AG08396 (cell line): ENCODE measurements around the gene PTPRJ.
A peak's percentile ranks its signal among the peaks of the same experiment; 100 is the strongest.

Experiments used
- DNase-seq: peaks from one replicate; pipeline ENCODE4 v3.0.0; 2012; ENCODE audit warnings: low spot score, mixed read lengths

The PTPRJ gene

DNA sequence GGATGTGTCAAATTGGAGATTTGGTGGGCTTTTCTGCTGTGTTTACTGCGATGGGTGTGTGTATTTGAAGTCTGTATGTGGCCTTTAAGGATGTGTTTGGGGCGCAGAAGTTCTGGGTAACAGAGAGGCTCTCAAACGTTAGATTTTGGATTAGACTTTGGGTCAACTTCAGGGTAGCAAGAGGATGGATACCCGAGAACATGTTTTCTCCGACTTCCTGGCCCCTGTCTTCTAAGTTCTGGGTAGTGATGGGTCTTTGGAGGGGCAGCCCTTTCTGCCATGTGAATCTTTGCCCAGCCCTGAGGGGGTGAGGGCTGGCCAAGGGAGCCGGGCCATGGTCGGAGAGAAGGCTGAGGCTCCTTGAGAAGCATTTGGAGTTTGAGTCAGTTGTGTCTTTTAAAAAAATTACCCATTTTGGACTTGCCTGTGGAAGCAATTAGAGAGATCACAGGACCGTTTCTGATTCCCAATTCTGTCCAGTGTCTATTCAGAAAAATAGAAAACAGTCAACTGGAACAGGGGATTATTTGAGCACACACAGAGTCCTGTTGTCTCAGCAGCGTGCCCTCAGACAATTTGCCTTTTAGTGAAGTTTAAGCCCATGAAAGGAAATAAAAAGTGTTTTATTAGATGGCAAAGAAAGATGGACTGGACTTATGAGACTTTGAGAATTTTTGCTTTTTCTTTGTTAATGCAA, 114.4 kb downstream of the PTPRJ start:
- no peak for DNase-seq

DNA sequence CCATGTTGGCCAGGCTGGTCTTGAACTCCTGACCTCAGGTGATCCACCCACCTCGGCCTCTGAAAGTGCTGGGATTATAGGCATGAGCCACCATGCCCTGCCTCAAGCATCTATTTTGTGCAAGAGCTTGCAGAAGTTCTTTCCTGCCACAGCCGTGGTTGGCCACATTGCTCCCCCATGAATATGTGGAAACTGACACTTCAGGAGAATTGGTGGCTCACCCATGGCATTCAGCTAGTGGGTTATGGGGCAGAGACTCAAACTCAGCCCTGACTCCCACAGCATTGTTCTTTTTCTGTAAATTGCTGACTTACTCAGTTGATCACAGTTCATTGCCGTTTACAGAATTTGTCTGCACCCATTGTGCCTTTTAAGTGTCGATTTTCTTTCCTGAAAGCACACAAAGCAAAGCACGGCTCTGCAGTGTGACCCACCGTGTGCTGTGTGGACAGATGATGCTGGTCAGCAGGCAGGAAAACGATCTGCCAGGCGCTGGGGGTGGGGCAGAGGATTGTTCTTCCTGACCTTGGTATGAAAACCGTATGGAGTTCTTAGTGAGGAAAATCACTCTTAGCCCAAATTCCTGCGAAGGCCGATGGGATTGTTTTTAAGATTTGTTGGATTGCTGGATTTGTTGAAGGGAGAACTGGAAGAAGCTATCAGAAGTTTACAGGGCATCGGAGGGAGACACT, 115.6 kb downstream of the PTPRJ start:
- no peak for DNase-seq

DNA sequence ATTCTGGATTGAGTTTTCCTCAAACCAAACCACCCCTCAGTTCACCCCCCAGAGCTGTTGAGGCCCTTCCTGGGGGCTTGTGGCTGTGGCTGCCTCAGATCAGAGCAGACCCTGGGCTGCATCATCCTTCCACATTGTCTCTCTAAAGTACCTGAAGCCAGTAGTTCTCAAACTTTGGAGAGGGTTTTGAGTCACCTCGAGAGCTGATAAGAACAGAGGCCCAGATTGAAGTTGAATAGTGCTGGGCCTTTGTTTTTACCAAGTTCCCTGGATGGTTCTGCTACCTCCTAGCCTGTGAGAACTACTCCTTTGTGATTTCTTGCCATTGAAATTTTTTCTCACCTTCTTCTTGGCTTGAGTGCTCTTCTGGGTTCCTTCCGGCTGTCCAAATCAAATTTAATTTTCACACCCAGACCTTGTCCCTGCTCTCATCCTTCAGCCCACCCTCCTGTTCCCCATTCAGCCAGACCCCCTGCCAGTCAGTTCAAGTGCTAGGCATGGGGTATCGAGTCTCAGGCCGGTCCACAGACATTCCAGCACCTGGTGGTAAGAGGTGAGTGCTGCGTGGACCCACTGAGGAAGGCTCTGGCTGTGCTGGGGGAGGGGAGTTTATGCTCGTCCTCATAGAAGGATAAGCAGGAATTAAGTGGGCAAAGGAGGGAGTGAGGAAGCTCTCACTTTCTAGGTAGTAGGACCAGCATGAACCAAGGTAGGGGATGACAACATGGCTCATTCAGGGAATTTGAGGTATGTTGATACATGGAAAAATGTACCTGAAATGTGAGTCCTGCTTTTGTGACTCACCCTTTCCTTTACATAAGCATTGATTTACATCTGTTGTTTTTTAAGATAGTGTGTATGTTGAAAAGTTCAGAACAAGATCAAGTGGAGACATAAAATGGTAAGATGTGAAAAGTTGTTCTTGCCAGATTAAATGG, 116.5 kb downstream of the PTPRJ start:
- no peak for DNase-seq

DNA sequence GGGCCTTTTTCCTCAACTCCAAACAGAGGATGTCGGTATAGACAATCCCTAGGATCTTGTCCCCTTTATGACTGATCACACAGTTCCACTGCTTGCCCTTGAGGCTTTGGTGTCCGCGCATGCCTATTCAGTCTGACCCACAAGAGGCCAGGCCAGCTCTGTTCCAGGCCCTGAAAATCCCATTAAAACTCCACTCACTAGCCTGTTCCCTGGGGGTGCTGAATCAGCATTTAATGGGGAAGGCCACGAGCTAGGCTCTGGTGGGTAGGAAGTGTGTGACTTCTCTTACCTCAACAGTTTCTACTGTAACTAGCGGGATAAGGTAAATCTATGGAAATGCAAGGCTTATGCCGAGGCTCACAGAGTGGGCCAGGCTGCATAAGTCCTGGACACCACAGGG, 117.7 kb downstream of the PTPRJ start:
- no peak for DNase-seq

DNA sequence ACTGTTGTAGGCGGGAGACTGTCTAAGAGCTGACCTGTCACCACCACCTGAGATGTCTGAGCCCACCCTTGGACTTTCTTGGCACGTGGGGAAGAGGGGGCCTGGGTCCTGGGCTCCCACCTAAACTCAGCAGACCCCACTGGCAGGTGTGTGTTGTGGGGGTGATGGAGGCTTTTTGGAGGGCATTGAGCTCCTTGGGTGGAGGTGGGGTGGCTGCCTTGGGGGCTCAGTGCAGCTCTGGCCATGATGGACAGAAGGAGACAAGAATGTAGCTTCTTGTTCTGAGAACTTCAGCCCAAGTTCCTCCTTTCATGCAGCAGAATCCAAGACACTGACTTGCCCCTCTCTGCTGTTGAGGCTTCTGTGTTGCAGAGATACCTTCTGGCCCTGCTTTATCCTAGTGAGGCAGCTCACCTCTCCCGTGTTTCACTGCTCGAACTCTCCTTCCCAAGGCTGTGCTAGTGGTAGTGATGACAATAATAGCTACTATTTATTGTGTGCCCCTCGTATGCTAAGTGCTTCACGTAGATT, 119.6 kb downstream of the PTPRJ start:
- DNase-seq = no peak

DNA sequence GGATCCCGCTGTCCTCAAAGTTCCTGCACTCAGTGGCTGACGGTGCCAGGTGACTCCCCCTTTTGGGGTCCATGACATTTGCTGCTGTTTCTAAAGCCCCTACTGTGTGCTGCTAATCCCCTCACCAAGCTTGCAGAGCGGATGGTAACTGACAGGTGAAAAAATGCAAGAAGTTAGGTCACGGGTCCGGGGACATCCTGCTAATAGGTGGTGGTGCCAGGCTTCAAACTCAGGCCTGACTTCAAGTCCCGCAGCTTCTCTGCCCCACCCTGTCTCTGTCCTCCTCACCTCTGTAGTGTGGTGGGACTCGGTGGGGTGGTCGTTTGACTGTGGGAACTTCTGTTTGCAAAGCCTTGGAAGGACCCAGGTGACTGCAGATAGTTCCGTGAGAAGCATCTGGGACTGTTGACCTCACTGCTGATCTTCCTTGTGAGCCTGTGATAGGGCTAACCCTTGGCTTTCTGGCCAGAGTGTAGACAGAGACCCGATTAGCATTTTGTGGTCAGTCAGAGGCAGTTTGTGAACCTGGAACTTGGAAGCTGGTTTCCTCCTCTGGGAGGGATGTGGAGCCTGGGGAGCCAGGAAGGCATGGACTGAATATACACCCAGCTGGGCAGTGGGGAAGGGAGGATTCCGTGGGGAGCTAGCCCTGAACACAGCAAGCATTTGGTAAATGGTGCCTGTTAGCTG, 120.8 kb downstream of the PTPRJ start:
- DNase-seq = no peak

DNA sequence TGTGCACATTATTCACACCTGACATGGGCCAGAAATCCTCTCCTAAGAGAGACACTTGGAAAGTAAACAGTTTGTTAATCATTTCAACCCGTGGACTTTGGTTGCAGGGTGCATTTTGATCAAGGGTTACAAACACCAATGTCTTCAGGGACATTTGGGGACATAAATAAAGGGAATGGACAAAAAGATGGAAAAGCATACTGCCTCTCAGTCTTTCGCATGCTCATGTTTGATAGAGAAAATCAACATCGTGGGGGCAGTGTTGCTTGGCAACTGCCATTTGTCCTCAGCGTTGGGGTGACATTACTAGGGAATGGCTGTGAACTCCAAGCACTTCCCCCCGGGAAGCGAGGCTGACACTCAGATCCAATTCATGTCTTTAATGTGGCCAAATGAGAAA, 121.6 kb downstream of the PTPRJ start:
- no peak for DNase-seq

DNA sequence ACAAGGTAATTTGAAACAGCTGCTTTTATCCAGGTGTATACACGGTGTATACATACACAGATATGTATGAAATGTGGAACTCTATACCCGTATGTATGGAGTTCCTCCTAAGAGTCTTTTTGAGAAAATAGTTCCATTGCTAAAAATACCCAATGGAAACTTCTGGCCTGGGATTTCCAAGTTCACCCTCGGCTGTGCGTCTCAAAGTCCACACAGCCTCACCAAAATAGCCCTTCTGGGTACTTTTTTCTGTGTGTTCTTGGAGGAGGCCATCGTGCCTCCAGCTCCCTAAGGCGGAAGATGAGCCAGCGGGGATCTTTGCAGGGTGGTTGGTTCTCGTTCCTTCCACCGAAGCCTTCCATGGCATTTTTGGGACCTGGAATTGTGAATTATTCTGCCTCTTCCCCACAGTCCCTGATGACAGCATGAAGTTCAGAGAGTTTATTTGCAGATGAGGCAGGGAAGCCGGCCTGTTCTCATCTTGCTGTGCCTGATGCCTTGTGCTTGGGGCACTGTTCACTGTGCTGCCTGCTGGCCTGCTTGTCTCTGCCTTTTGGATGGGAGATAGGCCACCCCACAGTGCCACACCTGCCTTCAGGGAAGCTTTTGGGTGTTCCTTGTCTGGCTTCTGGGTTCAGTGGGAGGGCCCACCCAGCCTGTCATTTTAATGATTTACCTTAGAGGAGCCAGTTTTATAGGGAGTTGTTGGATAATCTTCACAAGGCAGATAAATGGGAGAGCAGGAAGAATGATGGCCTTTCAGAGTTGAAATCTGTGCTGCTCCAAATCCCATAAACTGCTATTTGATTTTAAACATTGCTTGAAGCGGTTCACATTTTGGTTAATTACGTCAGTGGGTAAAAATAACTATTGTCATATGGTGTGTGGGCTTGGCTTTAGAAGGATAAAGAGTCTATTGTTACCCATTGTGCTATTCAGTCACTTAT, 123.5 kb downstream of the PTPRJ start:
- no peak for DNase-seq

DNA sequence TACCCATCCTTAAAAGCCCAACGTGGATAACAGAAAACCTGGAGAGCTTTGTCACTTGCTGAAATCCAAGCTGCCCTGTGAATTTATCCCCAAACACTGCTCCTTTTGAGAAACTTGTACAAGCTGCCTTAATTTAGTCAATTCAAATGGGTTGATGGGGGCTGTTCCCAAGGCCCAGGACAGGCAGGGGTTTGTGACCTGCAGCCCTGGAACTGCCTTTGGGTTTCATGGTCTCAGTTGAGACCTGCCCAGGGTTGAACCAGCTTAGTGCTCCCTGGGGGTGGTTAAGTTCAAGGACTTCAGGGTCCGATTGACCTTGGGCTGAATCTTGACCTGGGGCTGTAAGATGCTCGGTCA, 124.2 kb downstream of the PTPRJ start:
- DNase-seq = no peak

DNA sequence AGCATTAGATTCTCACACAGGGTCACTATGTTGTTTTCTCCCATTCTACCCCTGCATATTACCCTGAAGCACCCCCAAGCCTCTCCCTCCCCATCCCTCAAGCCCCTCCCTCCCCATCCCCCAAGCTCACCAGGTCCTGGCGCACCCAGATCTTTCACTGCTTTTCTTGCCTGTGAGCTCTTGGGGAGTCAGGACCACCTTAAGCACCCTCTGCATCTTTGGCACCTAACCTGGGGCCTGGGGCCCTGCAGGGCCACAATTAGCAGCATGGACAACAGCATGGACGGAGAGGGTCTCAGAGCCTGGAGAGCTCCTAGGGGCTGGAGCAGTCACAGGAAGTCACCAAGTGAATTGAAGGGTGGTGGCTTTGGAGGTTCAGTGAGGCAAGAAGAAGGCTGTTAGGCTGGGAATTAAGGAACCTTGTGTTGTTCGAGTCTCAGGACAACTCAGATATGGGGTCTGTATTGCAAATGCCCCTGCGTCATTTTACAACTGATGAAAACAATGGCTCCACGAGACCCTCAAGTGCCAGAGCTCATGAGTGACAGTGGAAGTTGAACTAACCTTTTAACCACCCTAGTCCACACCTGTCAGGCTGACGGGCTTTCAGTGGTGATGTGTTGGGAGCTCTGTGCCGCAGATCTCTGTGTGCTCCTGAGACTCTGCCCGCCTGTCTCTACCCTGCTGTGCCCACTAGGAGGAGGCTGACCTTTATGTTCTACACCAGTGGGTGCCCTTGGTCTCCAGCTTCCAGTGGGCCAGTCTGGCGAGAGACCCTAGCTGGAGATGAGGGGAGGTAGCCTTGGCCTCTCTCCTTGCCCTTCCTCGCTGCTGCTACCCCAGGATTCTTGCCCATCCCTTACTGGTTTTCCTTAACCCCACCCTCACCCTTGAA, 125.0 kb downstream of the PTPRJ start:
- no peak for DNase-seq

DNA sequence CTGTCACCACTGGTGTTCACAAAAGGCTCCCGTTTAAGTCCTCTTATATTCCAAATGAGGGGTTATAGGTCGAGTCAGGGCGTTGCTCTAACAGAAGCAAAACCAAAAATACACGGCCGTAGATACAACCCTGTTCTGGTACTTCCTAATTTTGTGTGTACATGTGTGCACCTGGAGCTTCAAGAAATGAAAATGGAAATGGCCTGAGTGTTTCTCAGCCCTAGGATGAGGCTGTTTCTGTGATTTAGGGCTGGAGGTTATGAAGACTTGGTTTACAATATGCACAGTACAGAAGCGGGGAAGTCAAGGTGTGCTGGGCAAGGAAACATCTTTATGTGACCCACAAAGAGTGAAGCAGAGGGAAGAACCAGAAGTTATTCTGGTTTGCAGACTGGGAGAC, 125.8 kb downstream of the PTPRJ start:
- no peak for DNase-seq

DNA sequence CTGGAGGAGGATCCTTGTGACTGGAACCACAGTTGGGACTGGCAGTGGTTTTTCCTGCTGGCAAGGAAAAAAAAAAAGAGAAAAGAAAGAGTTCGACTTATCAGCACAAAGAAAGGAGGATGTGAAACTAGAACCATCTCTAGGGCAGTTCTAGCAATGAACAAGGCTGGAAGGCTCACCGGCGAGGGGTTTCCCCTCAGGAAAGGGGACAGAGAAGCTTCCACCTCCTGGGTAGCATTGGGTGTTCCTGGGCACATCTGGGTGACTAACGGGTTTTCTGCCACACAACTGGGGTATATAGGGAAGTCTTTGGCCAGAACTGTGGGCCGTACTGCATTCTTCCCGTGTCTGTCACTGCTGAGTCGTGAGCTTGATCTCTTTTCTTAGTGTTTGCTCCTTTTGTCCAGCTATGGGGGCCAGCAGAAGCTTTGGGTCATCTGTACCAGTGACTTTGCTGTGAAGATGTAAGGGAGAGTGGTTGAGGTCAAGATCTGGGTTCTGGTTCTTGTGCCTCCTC, 126.9 kb downstream of the PTPRJ start:
- DNase-seq = peak; percentile 56

DNA sequence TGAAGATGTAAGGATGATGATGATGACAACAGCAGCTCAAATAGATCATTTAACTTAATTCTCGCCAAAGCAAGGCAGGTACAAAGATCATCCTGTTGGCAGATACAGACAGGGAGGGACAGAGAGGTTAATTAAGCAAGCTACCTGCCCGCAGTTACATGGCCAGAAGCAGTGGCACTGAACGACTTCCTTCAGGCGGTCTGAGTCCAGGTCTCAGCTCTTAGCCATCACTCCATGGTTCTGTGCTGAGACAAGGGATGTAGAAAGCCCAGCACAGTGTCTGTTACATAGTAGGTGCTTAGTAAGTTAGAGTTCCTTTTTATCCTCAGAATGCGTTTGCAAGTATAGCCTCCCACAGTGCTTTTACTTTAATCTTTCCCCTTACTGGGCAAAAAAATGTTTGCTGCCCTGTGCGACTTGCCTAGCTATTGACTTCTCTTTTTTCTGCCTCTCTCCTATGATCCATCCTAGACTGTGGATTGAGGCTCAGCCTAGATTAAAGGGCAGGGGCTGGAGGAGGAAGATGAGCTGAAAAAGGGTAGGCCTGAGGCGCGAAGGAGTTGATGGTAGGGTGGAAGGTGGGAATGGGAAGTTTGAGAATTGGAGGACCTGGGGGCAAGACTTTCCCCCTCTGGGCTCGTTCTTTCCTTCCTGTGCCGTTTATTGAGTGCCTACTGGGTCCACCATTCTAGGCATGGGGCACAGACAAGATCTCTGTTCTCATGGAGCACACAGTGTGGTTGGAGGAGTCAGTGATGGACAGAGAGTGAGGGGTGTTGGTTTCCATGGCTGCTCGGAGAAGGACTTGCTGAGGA, 128.1 kb downstream of the PTPRJ start:
- DNase-seq = no peak

DNA sequence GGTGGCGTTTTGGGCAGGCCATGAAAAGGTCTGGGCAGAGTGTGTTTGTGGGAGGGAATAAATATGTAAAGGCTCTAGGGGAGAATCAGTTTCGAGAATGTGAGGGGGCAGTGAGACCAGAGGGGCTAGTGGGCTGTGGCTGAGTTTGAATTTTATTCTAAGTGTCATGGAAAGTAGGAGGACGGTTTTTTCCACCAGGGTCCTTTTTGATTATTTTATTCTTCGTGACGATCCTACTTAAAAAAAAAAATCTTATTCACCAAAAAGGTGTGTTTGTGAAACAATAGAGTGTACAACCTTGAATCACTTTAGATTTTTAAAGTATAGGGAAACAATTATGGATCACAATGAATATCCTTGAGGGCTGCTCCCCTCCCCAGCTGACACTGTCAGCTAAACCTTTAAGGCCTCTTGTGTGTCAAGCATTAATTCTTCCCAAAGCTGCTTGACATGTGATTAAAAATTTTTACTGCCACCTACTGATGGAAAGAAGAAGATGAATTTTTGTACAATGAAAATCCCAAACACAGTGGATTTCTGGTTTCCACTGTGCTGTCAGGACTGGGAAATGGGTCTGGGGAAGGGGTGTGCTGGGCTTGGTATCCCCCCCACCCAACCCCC, 128.8 kb downstream of the PTPRJ start:
- DNase-seq = peak; percentile 46

DNA sequence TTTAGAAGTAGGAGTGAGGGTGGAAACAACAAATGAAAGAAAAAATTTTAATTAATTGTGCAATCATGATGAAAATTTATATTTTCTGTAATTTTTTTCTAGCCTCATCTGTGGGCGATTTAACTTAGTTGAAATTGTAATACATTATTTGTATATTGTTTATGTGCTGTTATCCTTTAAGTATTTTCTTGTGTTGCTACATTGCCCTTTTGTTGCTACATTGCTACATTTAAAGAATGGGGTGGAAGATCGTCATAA, 130.1 kb downstream of the PTPRJ start:
- DNase-seq = no peak

DNA sequence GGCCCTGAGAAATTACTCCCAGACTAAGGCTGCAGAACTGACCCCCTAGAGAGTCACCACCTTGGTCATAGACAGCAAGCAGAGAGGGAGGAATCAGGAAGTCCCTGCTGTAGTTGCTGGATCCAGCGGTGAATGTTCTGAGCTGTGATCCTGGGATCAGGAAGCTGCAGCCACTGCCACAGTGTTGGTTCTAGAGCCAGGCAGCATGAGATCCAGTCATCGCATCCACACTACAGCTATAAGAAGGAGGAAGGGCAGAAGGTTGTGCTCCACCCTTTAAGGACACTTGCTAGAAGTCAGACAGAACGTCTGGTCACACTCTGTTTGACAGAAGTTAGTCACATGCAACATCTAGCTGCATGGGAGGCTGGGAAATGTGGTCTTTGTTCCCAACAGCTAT, 131.5 kb downstream of the PTPRJ start:
- no peak for DNase-seq

DNA sequence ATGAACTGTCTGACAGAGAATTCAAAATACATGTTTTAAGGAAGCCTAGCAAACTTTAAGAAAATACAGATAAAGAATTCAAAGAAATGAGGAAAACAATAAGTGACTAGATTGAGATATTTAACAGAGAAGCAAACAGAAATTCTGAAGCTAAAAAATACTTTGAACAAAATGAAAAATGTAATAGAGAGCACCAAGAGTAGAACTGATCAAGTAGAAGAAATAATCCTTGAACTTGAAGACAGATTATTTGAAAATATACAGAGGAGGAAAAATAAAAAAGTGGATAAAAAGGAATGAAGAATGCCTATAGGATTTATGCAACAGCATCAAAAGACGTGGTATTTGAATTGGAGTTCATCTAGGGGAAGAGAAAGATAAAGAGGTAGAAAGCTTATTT, 134.4 kb downstream of the PTPRJ start:
- DNase-seq = no peak

DNA sequence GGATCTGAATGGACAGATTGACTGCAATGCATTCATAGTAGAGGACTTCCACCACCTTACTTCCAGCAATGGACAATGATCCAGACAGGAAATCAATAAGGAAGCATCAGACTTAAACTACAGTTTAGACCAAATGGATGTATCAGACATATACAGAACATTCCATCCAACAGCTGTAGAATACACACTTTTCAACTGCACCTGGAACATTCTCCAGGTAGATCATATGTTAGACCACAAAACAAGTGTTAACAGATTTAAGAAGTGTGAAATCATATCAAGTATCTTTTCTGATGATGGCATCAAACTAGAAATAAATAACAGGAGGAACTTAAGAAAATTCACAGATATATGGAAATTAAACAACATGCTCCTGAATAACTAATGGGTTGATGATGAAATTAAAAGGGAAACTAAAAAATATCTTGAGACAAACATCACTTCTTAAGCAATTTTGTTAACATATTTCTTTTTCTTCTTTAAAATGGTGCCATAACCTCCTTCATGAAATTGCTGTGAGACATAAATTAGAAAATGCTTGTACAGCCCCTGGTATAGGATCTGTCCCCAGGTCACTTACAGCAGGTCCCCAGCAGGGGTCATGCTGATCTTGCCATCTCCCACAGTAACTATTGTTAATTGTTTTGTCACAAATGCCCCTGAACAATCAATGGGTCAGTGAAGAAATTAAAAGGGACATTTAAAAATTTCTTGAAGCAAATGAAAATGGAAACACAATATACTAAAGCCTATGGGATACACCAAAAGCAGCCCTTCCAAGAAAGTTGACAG, 136.3 kb downstream of the PTPRJ start:
- DNase-seq = no peak
